Thyroid gland (tissue), 4 donors: Measurements from ENCODE around the gene CHST11. TPM values are rescaled to one million over a fixed set of nuclear protein-coding genes. Genes with fewer than 3 reads are reported as not detected.

Experiments
- DNase-seq, 2 donors: peaks; one replicate each; pipeline ENCODE4 v3.0.0-alpha.2; 2019
- H3K27ac ChIP-seq, 3 donors: fragments of 200-600 bp; sonication (generic); 1 replicate in 2 of 3; 2 replicates in 1 of 3; pipeline ENCODE4 v1.5.1; 2016 to 2019; ENCODE audit warnings: mild to moderate bottlenecking in 1 of 3, moderate library complexity in 1 of 3
- H3K27me3 ChIP-seq: fragments of 200-600 bp; sonication (generic); one replicate; pipeline ENCODE4 v1.5.1; 2019
- H3K36me3 ChIP-seq, 2 donors: fragments of 200-600 bp; sonication (generic); one replicate each; pipeline ENCODE4 v1.5.1; 2016 to 2019
- H3K4me1 ChIP-seq, 2 donors: fragments of 200-600 bp; sonication (generic); one replicate each; pipeline ENCODE4 v1.5.1; 2017 to 2019
- H3K4me3 ChIP-seq, 3 donors: fragments of 200-600 bp; sonication (generic); replicated peaks in 1 of 3; 1 replicate in 2 of 3; 2 replicates in 1 of 3; pipeline ENCODE4 v1.5.1; 2016; ENCODE audit warnings: mild to moderate bottlenecking in 1 of 3
- H3K9me3 ChIP-seq: fragments of 200-600 bp; sonication (generic); one replicate; pipeline ENCODE4 v1.5.1; 2017
- CTCF ChIP-seq, 6 experiments: fragments of 200-600 bp in 3 of 6; fragments of 450-650 bp in 3 of 6; sonication (generic) in 3 of 6; IDR thresholded peaks; one replicate each; pipeline ENCODE4 v1.5.1; 2016 to 2019; ENCODE audit warnings: antibody characterized with exemption in 6 of 6, mild to moderate bottlenecking in 2 of 6, inconsistent platforms in 1 of 6, moderate library complexity in 1 of 6
- POLR2A ChIP-seq, 2 donors: fragments of 450-650 bp; IDR thresholded peaks; one replicate each; pipeline ENCODE4 v1.6.1; 2017; ENCODE audit warnings: antibody characterized with exemption in 2 of 2, mild to moderate bottlenecking in 2 of 2, moderate library complexity in 1 of 2
- WGBS, 2 donors: methylation state at CpG; one replicate each; pipeline ENCODE4 v1.1.5; 2017; 5-methylcytosine and 5-hydroxymethylcytosine counted together
- intact Hi-C: fragments of 100-400 bp; cut with DNase I; formaldehyde crosslinking; loops from one replicate; pipeline ENCODE4 v1.15.1; 2023
- total RNA-seq, 4 donors: library from RNA; depleted of rRNA; stranded (reverse); fragments of >200 nt; gene quantifications; one replicate each; pipeline ENCODE4 v1.2.3, GENCODE V29; 2016

Gene CHST11
- total RNA-seq, 4 donors from 2014 or later, result 6.9 to 11.6 (median 8.0) TPM

- no peak for DNase-seq
Observed at GRCh38 chr12:104654665-104655609, 198.2 kb downstream of the CHST11 start.

GRCh38 chr12:104656383-104656782 is 199.6 kb downstream of the CHST11 start:
- TF ChIP-seq CTCF (IDR thresholded peaks at IDR 0.05), result no peak
- TF ChIP-seq POLR2A (IDR thresholded peaks at IDR 0.05), result no peak
- 89 to 92% methylated on average over 10 of the region's 10 CpGs for WGBS, 2 donors
- H3K4me3 ChIP-seq, result no peak overlapping the region
- H3K27ac ChIP-seq, result no peak overlapping the region
- DNase-seq, result no peak
- intact Hi-C loops, result no loop called here
- H3K4me1 ChIP-seq, result no peaks in the 10 kb centered on the region
- no peaks in the 10 kb centered on the region for H3K27me3 ChIP-seq
- H3K36me3 ChIP-seq, result no peaks in the 10 kb centered on the region
- H3K9me3 ChIP-seq, result no peaks in the 10 kb centered on the region

More at GRCh38 chr12:104654665-104655609, 198.2 kb downstream of the CHST11 start:
- peaks cover 0 to 2% of the 10 kb centered on the region in 2 donors for H3K4me1 ChIP-seq
- H3K9me3 ChIP-seq, result no peaks in the 10 kb centered on the region
- no peaks in the 10 kb centered on the region for H3K36me3 ChIP-seq
- no peak for TF ChIP-seq CTCF (IDR thresholded peaks at IDR 0.05)
- no peak for TF ChIP-seq POLR2A (IDR thresholded peaks at IDR 0.05)
- no peak overlapping the region for H3K27ac ChIP-seq
- intact Hi-C loops, result no loop called here
- WGBS, 2 donors, result 88% methylated on average over 15 of the region's 16 CpGs
- no peaks in the 10 kb centered on the region for H3K27me3 ChIP-seq
- H3K4me3 ChIP-seq, result no peak overlapping the region

- WGBS, 2 donors, result 70 to 81% methylated on average over 5 of the region's 5 CpGs
- Histone ChIP-seq H3K9me3 (no peaks in the 10 kb centered on the region), H3K4me1 (no peaks in the 10 kb centered on the region), H3K27ac (no peak overlapping the region), H3K27me3 (no peaks in the 10 kb centered on the region), H3K36me3 (no peaks in the 10 kb centered on the region), H3K4me3 (no peak overlapping the region)
- no peak for DNase-seq
- intact Hi-C loops, result no loop called here
- TF ChIP-seq CTCF (IDR thresholded peaks at IDR 0.05) (no peak), POLR2A (IDR thresholded peaks at IDR 0.05) (no peak)
Observed at GRCh38 chr12:104656921-104657320, 200.2 kb downstream of the CHST11 start.

GRCh38 chr12:104657726-104658484 is 201.2 kb downstream of the CHST11 start:
- no peaks in the 10 kb centered on the region for H3K36me3 ChIP-seq
- no peaks in the 10 kb centered on the region for H3K4me1 ChIP-seq
- H3K4me3 ChIP-seq, result no peak overlapping the region
- 79 to 84% methylated on average over 13 of the region's 13 CpGs for WGBS, 2 donors
- no peak for TF ChIP-seq CTCF (IDR thresholded peaks at IDR 0.05)
- no peak for TF ChIP-seq POLR2A (IDR thresholded peaks at IDR 0.05)
- intact Hi-C loops, result no loop called here
- no peaks in the 10 kb centered on the region for H3K27me3 ChIP-seq
- DNase-seq, result no peak
- H3K27ac ChIP-seq, result no peak overlapping the region
- no peaks in the 10 kb centered on the region for H3K9me3 ChIP-seq
